HCT116 (cell line): ENCODE results near the gene PRKACA. TPM values are rescaled to one million over a fixed set of nuclear protein-coding genes. Genes with fewer than 3 reads are reported as not detected.
A peak's percentile ranks its signal among the peaks of the same experiment; 100 is the strongest.

Experiments
- ATAC-seq: fragments of 200-7000 bp; cut with Tn5 transposase; 2 replicates; pipeline ENCODE4 v1.9.1; 2020; ENCODE audit warnings: mild to moderate bottlenecking, moderate library complexity
- BruUV-seq: library from RNA; stranded (reverse); fragments of 400-500 nt; replicated peaks from 2 replicates; lab custom pipeline; 2021; lab: Mats Ljungman, UMichigan
- CTCF ChIA-PET: fragments of 300-600 bp; sonication (Branson Sonifier 250); formaldehyde crosslinking; loops from one replicate; lab custom pipeline; 2021; ENCODE audit warnings: antibody characterized with exemption; lab: Charles Lee
- POLR2A ChIA-PET: fragments of 300-600, 350-600 bp; sonication (Branson Sonifier 250); formaldehyde crosslinking; loops from one replicate; lab custom pipeline; 2021; ENCODE audit warnings: antibody characterized with exemption; lab: Charles Lee
- RAD21 ChIA-PET, 2 experiments: fragments of 300-600 bp; sonication (Branson Sonifier 250); formaldehyde crosslinking; loops; one replicate each; lab custom pipeline; 2023; ENCODE audit warnings: low total read pairs in 2 of 2; ENCODE audit not compliant: uncharacterized antibody in 2 of 2, unreplicated experiment in 2 of 2, low non-redundant PET in 1 of 2; lab: Charles Lee
- DNase-seq: peaks from one replicate; pipeline ENCODE4 v3.0.0-alpha.2; 2010; ENCODE audit warnings: low read depth, low spot score
- H2AFZ ChIP-seq: fragments of 200-600 bp; shearing (Covaris generic), sonication (generic); 2 replicates; pipeline ENCODE4 v1.6.1; 2017; ENCODE audit warnings: low read depth, mixed run types, mixed read lengths, antibody characterized with exemption, low read length; ENCODE audit not compliant: poor library complexity, severe bottlenecking
- H3K27ac ChIP-seq: 2 replicates; pipeline ENCODE4 v1.5.1; 2012; ENCODE audit warnings: low read depth, low read length
- H3K27me3 ChIP-seq: fragments of 200-600 bp; sonication (generic); 2 replicates; pipeline ENCODE4 v1.6.1; 2016; ENCODE audit warnings: mixed run types, low read length, mixed read lengths; ENCODE audit not compliant: insufficient read depth
- H3K36me3 ChIP-seq, 2 experiments: fragments of 200-500 bp in 1 of 2; fragments of 200-600 bp in 1 of 2; sonication (Bioruptor generic) in 1 of 2; sonication (generic) in 1 of 2; 2 replicates each; pipeline versions ENCODE4 v1.5.1 to v1.6.1; 2014 to 2016; ENCODE audit warnings: low read length in 2 of 2, inconsistent platforms in 1 of 2, mixed read lengths in 1 of 2, mixed run types in 1 of 2; ENCODE audit not compliant: insufficient read depth in 2 of 2, control insufficient read depth in 1 of 2
- H3K4me1 ChIP-seq, 2 experiments: fragments of 200-600 bp in 1 of 2; sonication (generic) in 1 of 2; 2 replicates each; pipeline versions ENCODE4 v1.5.1 to v1.6.1; 2012 to 2017; ENCODE audit warnings: low read length in 2 of 2, inconsistent platforms in 1 of 2, mild to moderate bottlenecking in 1 of 2, mixed read lengths in 1 of 2, mixed run types in 1 of 2, moderate library complexity in 1 of 2; ENCODE audit not compliant: insufficient read depth in 2 of 2, control insufficient read depth in 1 of 2
- H3K4me2 ChIP-seq: fragments of 200-600 bp; sonication (generic); 2 replicates; pipeline ENCODE4 v1.6.1; 2017; ENCODE audit warnings: mixed run types, low read length, mixed read lengths
- H3K4me3 ChIP-seq, 2 experiments: fragments of 200-600 bp in 1 of 2; sonication (generic) in 1 of 2; replicated peaks in 1 of 2; 2 replicates each; pipeline ENCODE4 v1.5.1; 2011 to 2016; ENCODE audit warnings: low read length in 2 of 2, control low read depth in 1 of 2, low read depth in 1 of 2, mild to moderate bottlenecking in 1 of 2, mixed read lengths in 1 of 2, mixed run types in 1 of 2
- H3K79me2 ChIP-seq: fragments of 200-600 bp; sonication (generic); 2 replicates; pipeline ENCODE4 v1.6.1; 2017; ENCODE audit warnings: mild to moderate bottlenecking, mixed run types, low read length, moderate library complexity, mixed read lengths; ENCODE audit not compliant: insufficient read depth
- H3K9ac ChIP-seq: fragments of 200-600 bp; sonication (generic); 2 replicates; pipeline ENCODE4 v1.6.1; 2016; ENCODE audit warnings: low read length, mixed read lengths
- H3K9me2 ChIP-seq: fragments of 200-600 bp; sonication (generic), shearing (Covaris generic); 2 replicates; pipeline ENCODE4 v1.6.1; 2017; ENCODE audit warnings: mixed run types, mild to moderate bottlenecking, moderate library complexity; ENCODE audit not compliant: insufficient read depth
- H3K9me3 ChIP-seq, 2 experiments: fragments of 200-500 bp in 1 of 2; fragments of 200-600 bp in 1 of 2; sonication (Bioruptor generic) in 1 of 2; sonication (generic) in 1 of 2; 2 replicates each; pipeline ENCODE4 v1.6.1; 2014 to 2017; ENCODE audit warnings: low read length in 2 of 2, mixed read lengths in 2 of 2, inconsistent platforms in 1 of 2, low read depth in 1 of 2, mild to moderate bottlenecking in 1 of 2, mixed run types in 1 of 2, moderate library complexity in 1 of 2; ENCODE audit not compliant: control insufficient read depth in 1 of 2, insufficient read depth in 1 of 2
- H4K20me1 ChIP-seq: fragments of 200-600 bp; sonication (generic), shearing (Covaris generic); 2 replicates; pipeline ENCODE4 v1.6.1; 2017; ENCODE audit warnings: mixed run types, mild to moderate bottlenecking, moderate library complexity; ENCODE audit not compliant: insufficient read depth
- CBX3 ChIP-seq: IDR thresholded peaks from 2 replicates; pipeline ENCODE4 v1.6.1; 2012; ENCODE audit warnings: low read depth
- EGR1 ChIP-seq: IDR thresholded peaks from 2 replicates; pipeline ENCODE4 v1.6.1; 2012; ENCODE audit warnings: low read depth
- ELF1 ChIP-seq: IDR thresholded peaks from 2 replicates; pipeline ENCODE4 v1.6.1; 2012; ENCODE audit warnings: low read depth, borderline replicate concordance
- EZH2 ChIP-seq: fragments of 200-600 bp; sonication (generic); IDR thresholded peaks from 2 replicates; pipeline ENCODE4 v1.6.1; 2017; ENCODE audit warnings: antibody characterized with exemption, mixed run types
- EZH2phosphoT487 ChIP-seq: fragments of 200-600 bp; IDR thresholded peaks from 2 replicates; pipeline ENCODE4 v1.6.1; 2018; ENCODE audit warnings: antibody characterized with exemption, borderline replicate concordance
- FOSL1 ChIP-seq: IDR thresholded peaks from 2 replicates; pipeline ENCODE4 v1.6.1; 2012; ENCODE audit warnings: low read depth
- POLR2A ChIP-seq: IDR thresholded peaks from 2 replicates; pipeline ENCODE4 v1.7.0; 2011; ENCODE audit warnings: borderline replicate concordance; ENCODE audit not compliant: insufficient read depth, insufficient read length; ENCODE audit errors: extremely low read depth
- POLR2AphosphoS5 ChIP-seq: IDR thresholded peaks from 2 replicates; pipeline ENCODE4 v1.6.1; 2011; ENCODE audit warnings: mild to moderate bottlenecking, low read depth, low read length, moderate library complexity
- RAD21 ChIP-seq: IDR thresholded peaks from 2 replicates; pipeline ENCODE4 v1.6.1; 2012; ENCODE audit warnings: low read depth, mild to moderate bottlenecking
- SIN3A ChIP-seq: IDR thresholded peaks from 2 replicates; pipeline ENCODE4 v1.6.1; 2012; ENCODE audit warnings: low read depth
- SRF ChIP-seq: IDR thresholded peaks from 2 replicates; pipeline ENCODE4 v1.6.1; 2012; ENCODE audit warnings: low read depth
- TCF7L2 ChIP-seq: IDR thresholded peaks from 2 replicates; pipeline ENCODE4 v1.7.0; 2011; ENCODE audit warnings: borderline replicate concordance, inconsistent platforms; ENCODE audit not compliant: insufficient read depth, insufficient read length; ENCODE audit errors: extremely low read depth
- ZFX ChIP-seq: fragments of 450-650 bp; IDR thresholded peaks from 2 replicates; pipeline ENCODE4 v1.6.1; 2017
- ZNF274 ChIP-seq: fragments of 200-500 bp; sonication (Bioruptor generic); IDR thresholded peaks from 2 replicates; pipeline ENCODE4 v1.6.1; 2014; ENCODE audit warnings: mild to moderate bottlenecking, low read depth, low read length, inconsistent platforms
- intact Hi-C: fragments of 100-400 bp; cut with micrococcal nuclease; formaldehyde crosslinking; loops from 2 replicates; pipeline ENCODE4 v1.10.0; 2022
- total RNA-seq: library from RNA; stranded (reverse); gene quantifications from one replicate; pipeline ENCODE4 v1.2.1, GENCODE V29; 2021; ENCODE audit not compliant: unreplicated experiment
- TF ChIP-seq, protein P1 (sequence below), 3 experiments: fragments of 200-600 bp in 1 of 3; sonication (generic) in 1 of 3; IDR thresholded peaks in 2 of 3; conservative IDR thresholded peaks in 1 of 3; 2 replicates each; pipeline ENCODE4 v1.5.1; 2012 to 2017; ENCODE audit warnings: low read depth in 2 of 3, low read length in 2 of 3, antibody characterized with exemption in 1 of 3, borderline replicate concordance in 1 of 3, control low read depth in 1 of 3, mild to moderate bottlenecking in 1 of 3, mixed read lengths in 1 of 3, mixed run types in 1 of 3, moderate library complexity in 1 of 3; ENCODE audit not compliant: insufficient read depth in 1 of 3
- TF ChIP-seq, protein P2 (sequence below): IDR thresholded peaks from 2 replicates; pipeline ENCODE4 v1.6.1; 2012; ENCODE audit warnings: low read depth
- TF ChIP-seq, protein P3 (sequence below): IDR thresholded peaks from 2 replicates; pipeline ENCODE4 v1.6.1; 2011; ENCODE audit warnings: mild to moderate bottlenecking, low read length, moderate library complexity; ENCODE audit not compliant: insufficient replicate concordance; ENCODE audit errors: extremely low read depth
- TF ChIP-seq, protein P4 (sequence below): IDR thresholded peaks from 2 replicates; pipeline ENCODE4 v1.6.1; 2012

PRKACA gene
- total RNA-seq, 1 experiment from 2014 or later = 95.7 TPM

DNA sequence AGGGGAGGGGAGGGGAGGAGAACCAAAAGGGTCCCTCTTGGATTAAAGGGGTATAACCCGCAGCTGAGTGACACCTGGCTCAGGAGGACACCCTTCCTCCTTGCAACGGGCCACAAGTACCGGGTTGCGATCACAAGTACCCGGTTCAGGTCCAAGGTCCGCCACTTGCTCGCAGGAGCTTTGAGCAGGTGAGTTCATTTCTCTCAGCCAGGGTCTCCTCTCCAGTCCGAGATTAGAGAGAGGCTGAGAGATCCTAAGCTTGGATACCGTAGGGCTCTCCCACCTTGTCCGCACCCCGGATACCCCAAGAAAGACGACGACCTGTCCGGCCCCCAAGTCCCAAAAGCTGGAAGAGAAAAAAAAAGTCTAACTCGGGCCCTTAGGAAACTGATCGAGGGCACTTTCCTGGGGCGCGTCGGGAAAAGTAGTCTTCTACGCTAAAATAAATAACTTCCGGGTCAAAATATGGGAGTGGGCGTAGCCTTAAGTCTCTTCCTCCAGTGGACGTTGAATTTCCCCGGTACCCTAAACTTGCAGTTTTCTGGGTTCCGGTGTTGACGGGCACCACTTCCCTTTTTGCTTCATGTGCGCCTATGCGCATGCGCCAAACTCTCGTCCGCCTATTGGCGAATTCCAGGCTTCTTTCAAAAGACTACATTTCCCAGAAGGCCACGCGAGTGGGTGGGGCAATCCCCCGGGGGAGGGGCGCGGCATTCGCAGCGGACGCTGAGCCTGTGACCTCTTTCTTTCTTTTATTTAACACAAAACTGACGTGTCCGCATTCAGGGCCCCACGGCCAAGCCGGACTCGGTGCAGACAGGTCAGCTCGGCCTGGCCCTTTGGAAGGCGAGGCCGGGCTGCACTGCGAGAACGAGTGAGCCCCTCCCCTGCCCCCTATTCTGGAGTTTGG, 36.4 kb downstream of the PRKACA start:
- ATAC-seq = peak; percentile 95
- POLR2A ChIA-PET = interaction anchor here (0.6 to 1.3 kb wide), 2 partner anchors 8 to 28 kb away, joined by 3 to 4 read pairs; no protein-coding TSS in a partner anchor
- Histone ChIP-seq H3K4me2 (peak overlapping the region; percentile 88), H3K79me2 (no peaks in the 10 kb centered on the region), H3K27ac (peak overlapping the region; percentile 59), H3K27me3 (no peaks in the 10 kb centered on the region), H3K9ac (peak overlapping the region; percentile 77), H3K4me3 (peak overlapping the region; percentile 49 to 80), H3K4me1 (peaks cover 5 to 20% of the 10 kb centered on the region in 2 experiments; a peak in 2 of 4 replicates), H3K9me3 (no peaks in the 10 kb centered on the region), H4K20me1 (no peaks in the 10 kb centered on the region), H3K36me3 (no peaks in the 10 kb centered on the region), H3K9me2 (no peaks in the 10 kb centered on the region), H2AFZ (peak overlapping the region; percentile 28)
- CTCF ChIA-PET = interaction anchor here (1.3 to 1.6 kb wide), 2 partner anchors 49 to 56 kb away, joined by 3 to 5 read pairs; partner anchors contain the start of gene IL27RA
- TSS peak; percentile 92 for BruUV-seq
- RAD21 ChIA-PET = no interaction called here
- peak; percentile 99 for DNase-seq
- intact Hi-C loops = no loop called here
- TF ChIP-seq TCF7L2 = no peak
- no peak for TF ChIP-seq EZH2phosphoT487
- no peak; the same call in 1 of the 2 replicates for TF ChIP-seq SRF
- 0 out of 2 replicates have a peak, but pooled peaks have one; percentile 15 for TF ChIP-seq ZFX
- TF ChIP-seq EZH2 = no peak
- TF ChIP-seq CBX3 = 0 out of 2 replicates have a peak, but pooled peaks have one; percentile 25
- TF ChIP-seq, protein P1, sequence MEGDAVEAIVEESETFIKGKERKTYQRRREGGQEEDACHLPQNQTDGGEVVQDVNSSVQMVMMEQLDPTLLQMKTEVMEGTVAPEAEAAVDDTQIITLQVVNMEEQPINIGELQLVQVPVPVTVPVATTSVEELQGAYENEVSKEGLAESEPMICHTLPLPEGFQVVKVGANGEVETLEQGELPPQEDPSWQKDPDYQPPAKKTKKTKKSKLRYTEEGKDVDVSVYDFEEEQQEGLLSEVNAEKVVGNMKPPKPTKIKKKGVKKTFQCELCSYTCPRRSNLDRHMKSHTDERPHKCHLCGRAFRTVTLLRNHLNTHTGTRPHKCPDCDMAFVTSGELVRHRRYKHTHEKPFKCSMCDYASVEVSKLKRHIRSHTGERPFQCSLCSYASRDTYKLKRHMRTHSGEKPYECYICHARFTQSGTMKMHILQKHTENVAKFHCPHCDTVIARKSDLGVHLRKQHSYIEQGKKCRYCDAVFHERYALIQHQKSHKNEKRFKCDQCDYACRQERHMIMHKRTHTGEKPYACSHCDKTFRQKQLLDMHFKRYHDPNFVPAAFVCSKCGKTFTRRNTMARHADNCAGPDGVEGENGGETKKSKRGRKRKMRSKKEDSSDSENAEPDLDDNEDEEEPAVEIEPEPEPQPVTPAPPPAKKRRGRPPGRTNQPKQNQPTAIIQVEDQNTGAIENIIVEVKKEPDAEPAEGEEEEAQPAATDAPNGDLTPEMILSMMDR (IDR thresholded peaks at IDR 0.05 in 2 of 3, conservative IDR thresholded peaks at IDR 0.05 in 1 of 3; ENCODE audit: borderline replicate concordance in 1 of 3, insufficient read depth in 1 of 3, low read depth in 2 of 3, low read length in 2 of 3) = no peak
- TF ChIP-seq, protein P2, sequence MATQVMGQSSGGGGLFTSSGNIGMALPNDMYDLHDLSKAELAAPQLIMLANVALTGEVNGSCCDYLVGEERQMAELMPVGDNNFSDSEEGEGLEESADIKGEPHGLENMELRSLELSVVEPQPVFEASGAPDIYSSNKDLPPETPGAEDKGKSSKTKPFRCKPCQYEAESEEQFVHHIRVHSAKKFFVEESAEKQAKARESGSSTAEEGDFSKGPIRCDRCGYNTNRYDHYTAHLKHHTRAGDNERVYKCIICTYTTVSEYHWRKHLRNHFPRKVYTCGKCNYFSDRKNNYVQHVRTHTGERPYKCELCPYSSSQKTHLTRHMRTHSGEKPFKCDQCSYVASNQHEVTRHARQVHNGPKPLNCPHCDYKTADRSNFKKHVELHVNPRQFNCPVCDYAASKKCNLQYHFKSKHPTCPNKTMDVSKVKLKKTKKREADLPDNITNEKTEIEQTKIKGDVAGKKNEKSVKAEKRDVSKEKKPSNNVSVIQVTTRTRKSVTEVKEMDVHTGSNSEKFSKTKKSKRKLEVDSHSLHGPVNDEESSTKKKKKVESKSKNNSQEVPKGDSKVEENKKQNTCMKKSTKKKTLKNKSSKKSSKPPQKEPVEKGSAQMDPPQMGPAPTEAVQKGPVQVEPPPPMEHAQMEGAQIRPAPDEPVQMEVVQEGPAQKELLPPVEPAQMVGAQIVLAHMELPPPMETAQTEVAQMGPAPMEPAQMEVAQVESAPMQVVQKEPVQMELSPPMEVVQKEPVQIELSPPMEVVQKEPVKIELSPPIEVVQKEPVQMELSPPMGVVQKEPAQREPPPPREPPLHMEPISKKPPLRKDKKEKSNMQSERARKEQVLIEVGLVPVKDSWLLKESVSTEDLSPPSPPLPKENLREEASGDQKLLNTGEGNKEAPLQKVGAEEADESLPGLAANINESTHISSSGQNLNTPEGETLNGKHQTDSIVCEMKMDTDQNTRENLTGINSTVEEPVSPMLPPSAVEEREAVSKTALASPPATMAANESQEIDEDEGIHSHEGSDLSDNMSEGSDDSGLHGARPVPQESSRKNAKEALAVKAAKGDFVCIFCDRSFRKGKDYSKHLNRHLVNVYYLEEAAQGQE = no peak
- no peak for TF ChIP-seq ZNF274
- TF ChIP-seq POLR2AphosphoS5 = peak; percentile 77
- peak; percentile 90 for TF ChIP-seq EGR1
- TF ChIP-seq, protein P3, sequence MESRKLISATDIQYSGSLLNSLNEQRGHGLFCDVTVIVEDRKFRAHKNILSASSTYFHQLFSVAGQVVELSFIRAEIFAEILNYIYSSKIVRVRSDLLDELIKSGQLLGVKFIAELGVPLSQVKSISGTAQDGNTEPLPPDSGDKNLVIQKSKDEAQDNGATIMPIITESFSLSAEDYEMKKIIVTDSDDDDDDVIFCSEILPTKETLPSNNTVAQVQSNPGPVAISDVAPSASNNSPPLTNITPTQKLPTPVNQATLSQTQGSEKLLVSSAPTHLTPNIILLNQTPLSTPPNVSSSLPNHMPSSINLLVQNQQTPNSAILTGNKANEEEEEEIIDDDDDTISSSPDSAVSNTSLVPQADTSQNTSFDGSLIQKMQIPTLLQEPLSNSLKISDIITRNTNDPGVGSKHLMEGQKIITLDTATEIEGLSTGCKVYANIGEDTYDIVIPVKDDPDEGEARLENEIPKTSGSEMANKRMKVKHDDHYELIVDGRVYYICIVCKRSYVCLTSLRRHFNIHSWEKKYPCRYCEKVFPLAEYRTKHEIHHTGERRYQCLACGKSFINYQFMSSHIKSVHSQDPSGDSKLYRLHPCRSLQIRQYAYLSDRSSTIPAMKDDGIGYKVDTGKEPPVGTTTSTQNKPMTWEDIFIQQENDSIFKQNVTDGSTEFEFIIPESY = no peak
- TF ChIP-seq FOSL1 = no peak
- no peak; the same call in 1 of the 2 replicates for TF ChIP-seq ELF1
- TF ChIP-seq SIN3A = no peak
- TF ChIP-seq, protein P4, sequence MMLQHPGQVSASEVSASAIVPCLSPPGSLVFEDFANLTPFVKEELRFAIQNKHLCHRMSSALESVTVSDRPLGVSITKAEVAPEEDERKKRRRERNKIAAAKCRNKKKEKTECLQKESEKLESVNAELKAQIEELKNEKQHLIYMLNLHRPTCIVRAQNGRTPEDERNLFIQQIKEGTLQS = no peak
- peak; percentile 35 for TF ChIP-seq POLR2A
- no peak for TF ChIP-seq RAD21
